C4-2B (cell line): ENCODE measurements around the gene GDA.

Source experiments
- H3K27ac ChIP-seq: fragments of 450-650 bp; 2 replicates; pipeline ENCODE4 v1.5.1; 2017
- CTCF ChIP-seq: fragments of 450-650 bp; conservative IDR thresholded peaks from 2 replicates; pipeline ENCODE4 v1.5.1; 2017; ENCODE audit warnings: mild to moderate bottlenecking
- ZFX ChIP-seq: fragments of 450-650 bp; IDR thresholded peaks from 2 replicates; pipeline ENCODE4 v1.6.1; 2017

GDA gene

GRCh38 chr9:72228282-72228681, 79.0 kb downstream of the GDA start:
- TF ChIP-seq CTCF (no peak), ZFX (no peak)
- no peak overlapping the region for H3K27ac ChIP-seq

GRCh38 chr9:72232778-72233177, 83.5 kb downstream of the GDA start:
- no peak overlapping the region for H3K27ac ChIP-seq
- TF ChIP-seq ZFX (no peak), CTCF (no peak)

GRCh38 chr9:72247549-72247948, 98.3 kb downstream of the GDA start:
- no peak overlapping the region for H3K27ac ChIP-seq
- no peak for TF ChIP-seq CTCF

- no peak overlapping the region for H3K27ac ChIP-seq
- TF ChIP-seq ZFX, result no peak
- no peak for TF ChIP-seq CTCF
Measured at GRCh38 chr9:72251589-72251988, 102.3 kb downstream of the GDA start.

- no peak for TF ChIP-seq ZFX
- no peak; the same call in 1 of the 2 replicates for TF ChIP-seq CTCF
- no peak overlapping the region for H3K27ac ChIP-seq
Measured at GRCh38 chr9:72254901-72255545, 105.8 kb downstream of the GDA start.

- TF ChIP-seq CTCF (no peak), ZFX (no peak)
- H3K27ac ChIP-seq, result no peak overlapping the region
Measured at GRCh38 chr9:72255569-72255968, 106.3 kb downstream of the GDA start.

GRCh38 chr9:72256931-72257330, 107.7 kb downstream of the GDA start:
- no peak overlapping the region for H3K27ac ChIP-seq
- TF ChIP-seq ZFX (no peak), CTCF (no peak)
